SK-N-MC (cell line): ENCODE measurements around the gene RGS2.

ENCODE experiments used
- DNase-seq: peaks from one replicate; pipeline ENCODE4 v3.0.0-alpha.2; 2011; ENCODE audit warnings: low read depth, low spot score
- H3K27ac ChIP-seq: fragments of 200-600 bp; sonication (generic); 2 replicates; pipeline ENCODE4 v1.5.1; 2016; ENCODE audit warnings: mixed run types
- H3K36me3 ChIP-seq: fragments of 200-600 bp; sonication (generic); 2 replicates; pipeline ENCODE4 v1.6.1; 2017; ENCODE audit warnings: antibody characterized with exemption, low read length, mixed read lengths; ENCODE audit not compliant: insufficient read depth
- H3K4me3 ChIP-seq: fragments of 200-600 bp; sonication (generic); 2 replicates; pipeline ENCODE4 v1.5.1; 2016
- H3K9ac ChIP-seq: fragments of 200-600 bp; sonication (generic); 2 replicates; pipeline ENCODE4 v1.8.0; 2017; ENCODE audit warnings: mixed run types, mixed read lengths; ENCODE audit not compliant: insufficient read length
- H3K9me3 ChIP-seq: fragments of 200-600 bp; sonication (generic); 2 replicates; pipeline ENCODE4 v1.6.1; 2017; ENCODE audit warnings: low read depth, mild to moderate bottlenecking, antibody characterized with exemption, low read length, moderate library complexity, mixed read lengths
- EZH2 ChIP-seq: fragments of 200-600 bp; sonication (generic); IDR thresholded peaks from one replicate; pipeline ENCODE4 v1.6.1; 2017; ENCODE audit warnings: antibody characterized with exemption
- FOXP2 ChIP-seq: optimal IDR thresholded peaks from 2 replicates; pipeline ENCODE3; 2011; ENCODE audit warnings: mild to moderate bottlenecking, moderate library complexity; ENCODE audit not compliant: insufficient read depth; ENCODE audit errors: extremely low read length, control extremely low read depth
- POLR2AphosphoS5 ChIP-seq: IDR thresholded peaks from 2 replicates; pipeline ENCODE4 v1.6.1; 2012; ENCODE audit warnings: mild to moderate bottlenecking, low read depth, low read length, borderline replicate concordance

RGS2 gene

GRCh38 chr1:192768463-192768862 lies 40.4 kb upstream of the RGS2 start:
- Histone ChIP-seq H3K9me3 (no peaks in the 10 kb centered on the region), H3K4me3 (no peak overlapping the region), H3K36me3 (no peaks in the 10 kb centered on the region), H3K9ac (no peak overlapping the region), H3K27ac (no peak overlapping the region)
- TF ChIP-seq EZH2 (no peak), FOXP2 (no peak), POLR2AphosphoS5 (no peak)
- DNase-seq: no peak

GRCh38 chr1:192771341-192771740 lies 37.5 kb upstream of the RGS2 start:
- Histone ChIP-seq H3K36me3 (no peaks in the 10 kb centered on the region), H3K9ac (no peak overlapping the region), H3K4me3 (no peak overlapping the region), H3K9me3 (no peaks in the 10 kb centered on the region), H3K27ac (no peak overlapping the region)
- DNase-seq: no peak
- TF ChIP-seq POLR2AphosphoS5: no peak
- no peak for TF ChIP-seq EZH2
- TF ChIP-seq FOXP2: no peak

- TF ChIP-seq EZH2: no peak
- no peak for TF ChIP-seq POLR2AphosphoS5
- no peak for TF ChIP-seq FOXP2
- H3K36me3 ChIP-seq: no peaks in the 10 kb centered on the region
- no peak for DNase-seq
- no peak overlapping the region for H3K4me3 ChIP-seq
- no peak overlapping the region for H3K27ac ChIP-seq
- H3K9me3 ChIP-seq: no peaks in the 10 kb centered on the region
- no peak overlapping the region for H3K9ac ChIP-seq
These were observed 33.2 kb upstream of the RGS2 start for GRCh38 chr1:192775631-192776030.

GRCh38 chr1:192776206-192776605 lies 32.6 kb upstream of the RGS2 start:
- Histone ChIP-seq H3K27ac (no peak overlapping the region), H3K9ac (no peak overlapping the region), H3K9me3 (no peaks in the 10 kb centered on the region), H3K36me3 (no peaks in the 10 kb centered on the region), H3K4me3 (no peak overlapping the region)
- TF ChIP-seq EZH2: no peak
- TF ChIP-seq FOXP2: no peak
- no peak for TF ChIP-seq POLR2AphosphoS5
- no peak for DNase-seq

- DNase-seq: no peak
- Histone ChIP-seq H3K27ac (no peak overlapping the region), H3K9me3 (no peaks in the 10 kb centered on the region), H3K36me3 (no peaks in the 10 kb centered on the region), H3K9ac (no peak overlapping the region), H3K4me3 (no peak overlapping the region)
- TF ChIP-seq EZH2 (no peak), POLR2AphosphoS5 (no peak), FOXP2 (no peak)
These were observed 31.8 kb upstream of the RGS2 start for GRCh38 chr1:192776998-192777397.

- Histone ChIP-seq H3K9ac (no peak overlapping the region), H3K27ac (no peak overlapping the region), H3K4me3 (no peak overlapping the region), H3K9me3 (no peaks in the 10 kb centered on the region), H3K36me3 (no peaks in the 10 kb centered on the region)
- no peak for DNase-seq
- no peak for TF ChIP-seq POLR2AphosphoS5
- TF ChIP-seq EZH2: no peak
- TF ChIP-seq FOXP2: no peak
These were observed 25.0 kb upstream of the RGS2 start for GRCh38 chr1:192783791-192784190.

GRCh38 chr1:192784397-192784796 lies 24.4 kb upstream of the RGS2 start:
- Histone ChIP-seq H3K9me3 (no peaks in the 10 kb centered on the region), H3K27ac (no peak overlapping the region), H3K4me3 (no peak overlapping the region), H3K9ac (no peak overlapping the region), H3K36me3 (no peaks in the 10 kb centered on the region)
- TF ChIP-seq EZH2: no peak
- TF ChIP-seq FOXP2: no peak
- TF ChIP-seq POLR2AphosphoS5: no peak
- no peak for DNase-seq

GRCh38 chr1:192786576-192786975 lies 22.3 kb upstream of the RGS2 start:
- Histone ChIP-seq H3K9ac (no peak overlapping the region), H3K27ac (no peak overlapping the region), H3K4me3 (no peak overlapping the region), H3K9me3 (no peaks in the 10 kb centered on the region), H3K36me3 (no peaks in the 10 kb centered on the region)
- no peak for TF ChIP-seq POLR2AphosphoS5
- no peak for TF ChIP-seq FOXP2
- TF ChIP-seq EZH2: no peak
- DNase-seq: no peak

- H3K4me3 ChIP-seq: 0 out of 2 replicates have a peak overlapping the region, but pooled peaks have one; percentile 3
- no peaks in the 10 kb centered on the region for H3K36me3 ChIP-seq
- H3K27ac ChIP-seq: no peak overlapping the region
- no peak for DNase-seq
- H3K9me3 ChIP-seq: no peaks in the 10 kb centered on the region
- TF ChIP-seq EZH2 (no peak), FOXP2 (no peak), POLR2AphosphoS5 (no peak)
- H3K9ac ChIP-seq: no peak overlapping the region
These were observed 20.8 kb upstream of the RGS2 start for GRCh38 chr1:192787914-192788585.
